Effector CD4-positive, alpha-beta T cell (primary cell): Measurements from ENCODE around the gene CCDC83.
"Not testable (repeated sequence)": the region's sequence is repeated elsewhere in the genome, so short reads cannot be mapped to it uniquely, and the experiment has no call there.

Experiments
- DNase-seq: peaks from one replicate; pipeline ENCODE4 v3.0.0-alpha.2; 2020

CCDC83 gene

DNA sequence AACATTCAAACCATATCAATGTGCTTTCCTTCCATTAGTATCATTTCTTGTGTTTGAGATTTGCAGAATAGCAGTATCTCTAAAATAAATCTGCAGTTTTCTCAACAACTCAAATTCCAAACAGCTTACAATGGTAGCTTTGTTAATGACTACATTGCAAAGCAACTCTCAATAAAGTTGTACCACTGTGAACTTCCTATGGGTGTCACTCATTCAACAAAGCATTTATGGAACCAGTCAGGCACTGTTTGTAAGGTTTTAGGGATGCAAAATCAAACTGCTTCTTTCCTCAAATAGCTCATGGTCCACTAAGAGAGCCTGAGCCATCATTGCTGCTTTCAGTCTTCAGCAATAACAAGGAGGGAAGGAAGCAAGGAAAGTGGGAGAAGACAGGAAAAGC lies 91.0 kb downstream of the CCDC83 start:
- no peak for DNase-seq

DNA sequence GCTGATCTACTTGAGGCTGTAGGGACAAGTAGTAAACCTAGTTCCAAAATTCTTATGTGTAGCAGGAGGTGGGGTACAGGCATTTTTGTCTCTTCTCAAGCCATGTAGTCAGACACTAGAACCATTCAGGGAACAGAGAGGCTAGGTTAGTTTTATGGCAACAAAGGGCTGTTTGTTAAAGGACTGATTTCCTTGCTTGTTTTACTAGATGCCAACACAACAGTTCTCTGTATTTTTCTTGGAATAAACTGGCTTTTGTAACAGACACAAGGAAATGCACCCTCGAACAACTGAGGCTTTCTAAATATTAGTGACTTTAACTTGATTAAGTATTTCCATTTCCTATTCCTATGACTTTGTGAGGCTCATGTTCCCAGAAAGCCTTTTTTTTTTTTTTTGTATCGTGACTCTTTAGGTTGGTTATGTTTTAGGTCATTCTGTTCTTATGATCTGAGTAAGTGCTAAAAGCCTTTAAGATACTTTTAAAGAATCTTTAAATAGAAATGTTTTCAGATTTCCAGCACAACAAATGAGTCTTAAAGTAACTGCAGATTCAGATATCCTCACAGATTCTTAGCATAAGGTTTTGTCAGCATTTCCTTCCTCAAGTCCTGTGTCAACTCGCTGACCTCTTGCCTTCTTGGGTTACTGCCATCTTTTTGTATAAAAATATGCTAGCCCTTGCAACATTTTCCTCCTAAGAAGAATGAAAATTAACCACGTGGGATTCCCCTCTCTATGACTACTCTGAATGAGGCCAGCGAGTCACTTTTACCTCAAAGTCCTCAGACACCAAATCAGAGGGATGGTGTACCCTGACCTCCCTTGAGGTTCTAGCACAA lies 92.5 kb downstream of the CCDC83 start:
- DNase-seq = no peak

DNA sequence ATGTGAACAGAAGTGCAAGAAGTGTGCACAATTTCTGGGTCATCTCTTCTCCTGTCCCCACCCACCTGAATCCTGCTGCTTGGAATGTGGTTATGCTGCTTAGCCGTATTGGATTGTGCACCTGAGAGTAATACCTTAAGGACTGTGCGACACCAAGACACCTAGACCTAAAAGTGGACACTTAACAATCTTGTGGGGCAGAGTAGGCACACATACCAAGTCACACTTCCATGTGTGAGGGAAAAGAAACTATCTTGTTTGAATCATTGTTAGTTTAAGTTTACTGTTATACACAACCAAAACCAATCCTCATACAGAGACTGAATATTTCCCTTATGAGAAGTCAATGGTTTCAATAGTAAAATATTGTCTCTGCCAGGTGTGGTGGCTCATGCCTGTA lies 93.7 kb downstream of the CCDC83 start:
- DNase-seq = no peak

DNA sequence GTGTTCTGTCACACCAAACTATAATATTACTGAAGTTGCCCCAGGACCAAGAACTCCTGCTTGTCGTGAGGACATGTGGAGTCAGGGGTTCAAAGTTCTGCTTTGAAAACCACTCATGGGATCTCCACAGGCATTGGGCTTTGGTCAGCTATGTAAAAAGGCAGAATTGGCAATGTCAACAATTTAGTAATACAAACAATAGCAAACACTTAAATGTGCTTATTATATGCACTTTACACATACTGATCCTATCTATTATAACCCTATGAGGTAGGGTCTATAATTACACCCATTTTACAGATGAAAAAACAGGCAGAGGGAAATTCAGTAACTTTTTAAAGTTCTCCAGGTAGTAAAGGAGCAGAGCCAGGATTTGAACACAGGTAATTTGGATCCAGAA lies 94.6 kb downstream of the CCDC83 start:
- no peak for DNase-seq

DNA sequence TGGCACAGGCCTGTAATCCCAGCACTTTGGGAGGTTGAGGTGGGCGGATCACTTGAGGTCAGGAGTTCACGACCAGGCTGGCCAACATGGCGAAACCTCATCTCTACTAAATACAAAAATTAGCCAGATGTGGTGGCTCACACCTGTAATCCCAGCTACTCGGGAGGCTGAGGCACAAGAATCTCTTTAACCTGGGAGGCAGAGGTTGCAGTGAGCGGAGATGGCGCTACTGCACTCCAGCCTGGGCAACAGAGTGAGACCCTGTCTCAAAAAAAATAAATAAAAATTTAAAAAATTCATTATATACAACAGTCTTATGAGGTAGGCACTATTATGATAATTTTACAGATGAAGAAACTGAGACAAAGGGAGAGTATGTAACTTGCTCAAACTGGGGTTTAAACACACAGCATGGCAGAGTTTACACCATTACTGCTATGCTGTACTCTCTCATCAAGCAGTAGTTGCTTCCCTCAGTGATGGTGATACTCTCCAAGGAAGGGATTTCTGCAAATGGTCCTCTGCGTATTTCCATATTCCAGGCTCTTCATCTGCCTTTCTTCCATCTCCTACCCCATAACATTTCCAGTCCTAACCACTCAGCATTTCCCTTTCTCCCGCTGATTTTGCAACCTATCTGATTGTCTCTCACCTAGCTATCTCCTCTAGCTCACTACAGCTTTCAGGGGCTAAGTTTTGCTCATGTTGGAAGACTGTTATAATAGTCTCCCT lies 95.3 kb downstream of the CCDC83 start:
- no peak for DNase-seq

- DNase-seq = no peak
These were observed 95.8 kb downstream of the CCDC83 start for GRCh38 chr11:85951049-85951405.

GRCh38 chr11:85951428-85952107 lies 96.4 kb downstream of the CCDC83 start:
- DNase-seq = no peak

- DNase-seq = not testable (repeated sequence)
These were observed 96.9 kb downstream of the CCDC83 start for GRCh38 chr11:85952108-85952485.

DNA sequence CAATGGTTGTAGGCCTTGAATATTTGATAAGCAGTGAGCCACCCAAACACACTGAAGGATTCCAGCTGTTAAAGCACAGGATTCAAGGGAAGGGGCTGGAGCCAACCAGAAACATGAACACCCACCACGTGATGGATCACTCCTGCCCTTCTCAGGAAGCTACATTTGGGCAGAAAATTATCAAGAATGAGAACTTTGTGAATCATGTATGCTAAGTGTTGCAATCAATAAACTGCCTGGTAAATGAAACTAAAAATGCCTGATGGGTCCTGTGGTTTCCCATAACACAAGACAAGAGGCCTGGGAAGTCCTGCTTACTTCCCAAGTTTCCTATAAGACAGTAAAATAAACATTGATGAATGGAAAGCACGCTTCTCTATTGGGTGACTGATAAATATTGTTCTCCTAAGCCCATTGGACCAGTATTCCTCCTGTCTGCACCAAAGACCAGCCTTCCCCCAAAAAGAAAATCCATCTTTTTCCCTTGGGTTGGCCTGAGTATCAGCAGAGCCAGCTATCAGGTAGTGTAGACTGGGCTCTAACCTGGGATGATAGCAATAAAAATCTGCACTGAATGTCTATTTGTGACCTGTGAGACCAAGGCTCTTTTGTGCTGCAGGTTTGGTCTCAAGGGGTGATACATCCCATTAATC lies 98.4 kb downstream of the CCDC83 start:
- DNase-seq = no peak

- no peak for DNase-seq
These were observed 100.3 kb downstream of the CCDC83 start for GRCh38 chr11:85955531-85955930.

DNA sequence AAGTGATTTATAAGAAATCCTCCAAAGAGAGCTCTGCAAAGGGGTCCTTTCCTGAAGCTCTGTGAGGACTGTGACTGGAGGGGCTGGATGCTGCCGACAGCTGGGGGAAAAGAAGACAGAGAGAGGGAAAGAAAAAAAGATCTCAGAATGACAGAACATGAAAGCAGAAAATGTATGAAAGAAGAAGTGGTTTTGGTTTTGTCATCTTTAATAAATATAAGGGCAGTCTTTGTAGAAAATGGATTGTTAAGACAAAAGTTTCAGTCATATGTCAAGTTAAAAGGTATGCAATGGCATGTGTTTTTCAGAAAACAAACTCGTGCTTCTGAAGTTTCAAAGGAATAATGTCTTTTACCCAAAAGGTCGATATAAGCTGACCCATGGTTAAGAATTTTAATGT lies 105.5 kb downstream of the CCDC83 start:
- no peak for DNase-seq

DNA sequence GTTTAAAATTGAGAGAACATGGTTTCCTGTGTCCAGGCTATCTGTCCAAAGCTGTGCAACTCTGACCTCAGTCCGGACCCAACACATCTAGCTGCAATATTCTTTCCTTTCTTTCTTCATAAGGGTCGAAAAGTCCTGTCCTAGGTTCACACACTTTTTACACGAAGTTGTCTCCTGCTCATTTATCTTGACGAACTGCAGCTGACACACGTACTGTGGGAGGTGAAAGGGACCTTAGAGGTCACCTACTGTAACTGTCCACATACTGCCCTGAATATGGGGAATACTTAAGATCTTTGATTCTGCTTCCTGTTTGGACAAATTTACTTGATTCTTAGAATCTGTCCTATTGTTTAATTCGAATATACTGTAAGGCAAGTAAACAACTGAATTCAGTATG lies 105.9 kb downstream of the CCDC83 start:
- no peak for DNase-seq

GRCh38 chr11:85961930-85962363 lies 106.8 kb downstream of the CCDC83 start:
- DNase-seq = no peak

DNA sequence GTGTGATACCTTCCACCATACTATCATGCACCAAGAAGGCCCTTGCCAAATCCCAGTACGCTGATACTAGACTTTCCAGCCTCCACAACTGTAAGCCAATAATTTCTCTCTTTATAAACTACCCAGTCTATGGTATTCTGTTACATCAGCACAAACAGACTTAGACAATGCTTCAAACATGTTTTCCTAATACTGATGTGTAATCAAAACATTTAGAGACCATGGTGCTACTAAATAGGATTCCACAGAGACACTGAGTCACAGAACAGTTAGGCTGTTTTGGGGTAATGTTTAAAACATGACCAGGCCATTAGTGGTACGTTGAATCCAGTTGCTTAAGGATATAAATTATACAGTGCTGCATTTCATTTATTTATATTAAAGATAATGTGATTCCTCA lies 110.0 kb downstream of the CCDC83 start:
- DNase-seq = no peak

DNA sequence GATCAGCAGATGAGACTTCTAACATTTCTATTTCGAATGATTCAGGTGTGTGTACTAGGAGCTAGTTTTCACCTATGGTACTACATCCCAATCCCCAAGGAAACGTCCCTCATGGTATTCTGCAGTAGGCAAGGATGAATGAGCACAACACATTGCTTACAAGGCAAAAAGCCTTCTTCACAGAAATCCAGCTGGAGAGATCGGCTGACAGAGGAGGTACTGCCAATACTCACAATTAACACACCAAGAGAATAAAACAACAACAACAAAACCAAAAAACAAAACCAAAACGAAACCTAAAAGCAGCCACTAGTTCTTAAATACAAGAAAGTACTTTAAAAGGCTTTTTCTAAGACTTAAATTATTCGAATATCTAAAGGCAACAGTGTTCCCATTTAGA lies 112.3 kb downstream of the CCDC83 start:
- no peak for DNase-seq
